GM12878 (cell line): ENCODE results near the gene NFATC2.

Experiments
- MYC ChIP-seq: IDR thresholded peaks from 2 replicates; pipeline ENCODE4 v1.6.1; 2011; ENCODE audit warnings: mild to moderate bottlenecking, low read length, moderate library complexity, inconsistent platforms; ENCODE audit not compliant: insufficient read depth, insufficient replicate concordance, insufficient read length, severe bottlenecking
- RCOR1 ChIP-seq: conservative IDR thresholded peaks from 2 replicates; pipeline ENCODE4 v1.6.1; 2012; ENCODE audit warnings: low read depth, low read length, improper control_type of control experiment
- SMC3 ChIP-seq: IDR thresholded peaks from 2 replicates; pipeline ENCODE4 v1.6.1; 2011; ENCODE audit warnings: low read length, improper control_type of control experiment, borderline replicate concordance
- TAF1 ChIP-seq: IDR thresholded peaks from 2 replicates; pipeline ENCODE4 v1.6.1; 2011; ENCODE audit warnings: mild to moderate bottlenecking, low read depth, low read length, borderline replicate concordance
- TF ChIP-seq, protein P1 (sequence below), 3 experiments: IDR thresholded peaks in 2 of 3; conservative IDR thresholded peaks in 1 of 3; 2 replicates each; pipeline ENCODE4 v1.5.1; 2011; ENCODE audit warnings: low read depth in 3 of 3, low read length in 3 of 3, mild to moderate bottlenecking in 3 of 3, control low read depth in 2 of 3, moderate library complexity in 2 of 3, inconsistent platforms in 1 of 3, mixed read lengths in 1 of 3; ENCODE audit not compliant: control insufficient read depth in 2 of 3, insufficient read depth in 1 of 3; ENCODE audit errors: extremely low read depth in 1 of 3
- TF ChIP-seq, protein P2 (sequence below): IDR thresholded peaks from 2 replicates; pipeline ENCODE4 v1.6.1; 2012; ENCODE audit warnings: low read depth, low read length, improper control_type of control experiment
- TF ChIP-seq, protein P3 (sequence below): IDR thresholded peaks from 2 replicates; pipeline ENCODE4 v1.6.1; 2011; ENCODE audit warnings: mild to moderate bottlenecking, low read depth, low read length, moderate library complexity; ENCODE audit not compliant: insufficient replicate concordance

DNA sequence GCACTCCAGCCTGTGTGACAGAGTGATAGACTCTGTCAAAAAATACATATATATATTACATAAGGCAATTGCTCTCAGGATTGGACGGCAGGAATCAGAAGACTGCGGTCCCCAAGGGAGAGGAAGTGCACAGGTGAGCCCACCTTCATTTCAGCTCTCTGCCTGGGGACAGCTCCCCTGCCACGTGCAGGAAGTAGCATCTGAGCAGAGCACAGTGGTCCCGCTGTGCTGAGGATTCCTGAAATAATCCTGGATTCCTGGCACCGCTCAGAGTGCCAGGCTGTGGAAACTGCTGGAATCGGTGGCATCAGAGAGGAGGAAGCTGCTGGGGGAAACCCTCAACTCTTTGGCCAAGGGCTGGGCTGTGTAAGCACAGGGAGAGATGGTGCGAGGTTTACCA, 27.7 kb downstream of the NFATC2 start:
- TF ChIP-seq, protein P1, sequence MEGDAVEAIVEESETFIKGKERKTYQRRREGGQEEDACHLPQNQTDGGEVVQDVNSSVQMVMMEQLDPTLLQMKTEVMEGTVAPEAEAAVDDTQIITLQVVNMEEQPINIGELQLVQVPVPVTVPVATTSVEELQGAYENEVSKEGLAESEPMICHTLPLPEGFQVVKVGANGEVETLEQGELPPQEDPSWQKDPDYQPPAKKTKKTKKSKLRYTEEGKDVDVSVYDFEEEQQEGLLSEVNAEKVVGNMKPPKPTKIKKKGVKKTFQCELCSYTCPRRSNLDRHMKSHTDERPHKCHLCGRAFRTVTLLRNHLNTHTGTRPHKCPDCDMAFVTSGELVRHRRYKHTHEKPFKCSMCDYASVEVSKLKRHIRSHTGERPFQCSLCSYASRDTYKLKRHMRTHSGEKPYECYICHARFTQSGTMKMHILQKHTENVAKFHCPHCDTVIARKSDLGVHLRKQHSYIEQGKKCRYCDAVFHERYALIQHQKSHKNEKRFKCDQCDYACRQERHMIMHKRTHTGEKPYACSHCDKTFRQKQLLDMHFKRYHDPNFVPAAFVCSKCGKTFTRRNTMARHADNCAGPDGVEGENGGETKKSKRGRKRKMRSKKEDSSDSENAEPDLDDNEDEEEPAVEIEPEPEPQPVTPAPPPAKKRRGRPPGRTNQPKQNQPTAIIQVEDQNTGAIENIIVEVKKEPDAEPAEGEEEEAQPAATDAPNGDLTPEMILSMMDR (IDR thresholded peaks at IDR 0.05 in 2 of 3, conservative IDR thresholded peaks at IDR 0.05 in 1 of 3; ENCODE audit: control insufficient read depth in 2 of 3, extremely low read depth in 1 of 3, insufficient read depth in 1 of 3, low read depth in 3 of 3, low read length in 3 of 3), result no peak
- TF ChIP-seq TAF1 (no peak), MYC (no peak), SMC3 (no peak), RCOR1 (no peak)
- TF ChIP-seq, protein P2, sequence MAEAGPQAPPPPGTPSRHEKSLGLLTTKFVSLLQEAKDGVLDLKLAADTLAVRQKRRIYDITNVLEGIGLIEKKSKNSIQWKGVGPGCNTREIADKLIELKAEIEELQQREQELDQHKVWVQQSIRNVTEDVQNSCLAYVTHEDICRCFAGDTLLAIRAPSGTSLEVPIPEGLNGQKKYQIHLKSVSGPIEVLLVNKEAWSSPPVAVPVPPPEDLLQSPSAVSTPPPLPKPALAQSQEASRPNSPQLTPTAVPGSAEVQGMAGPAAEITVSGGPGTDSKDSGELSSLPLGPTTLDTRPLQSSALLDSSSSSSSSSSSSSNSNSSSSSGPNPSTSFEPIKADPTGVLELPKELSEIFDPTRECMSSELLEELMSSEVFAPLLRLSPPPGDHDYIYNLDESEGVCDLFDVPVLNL, result no peak
- TF ChIP-seq, protein P3, sequence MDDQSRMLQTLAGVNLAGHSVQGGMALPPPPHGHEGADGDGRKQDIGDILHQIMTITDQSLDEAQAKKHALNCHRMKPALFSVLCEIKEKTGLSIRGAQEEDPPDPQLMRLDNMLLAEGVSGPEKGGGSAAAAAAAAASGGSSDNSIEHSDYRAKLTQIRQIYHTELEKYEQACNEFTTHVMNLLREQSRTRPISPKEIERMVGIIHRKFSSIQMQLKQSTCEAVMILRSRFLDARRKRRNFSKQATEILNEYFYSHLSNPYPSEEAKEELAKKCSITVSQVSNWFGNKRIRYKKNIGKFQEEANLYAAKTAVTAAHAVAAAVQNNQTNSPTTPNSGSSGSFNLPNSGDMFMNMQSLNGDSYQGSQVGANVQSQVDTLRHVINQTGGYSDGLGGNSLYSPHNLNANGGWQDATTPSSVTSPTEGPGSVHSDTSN, result no peak
